Measurements from ENCODE around the gene WDR37. TPM values are rescaled to one million over a fixed set of nuclear protein-coding genes. Genes with fewer than 3 reads are reported as not detected.

Gene WDR37
- total and polyA plus RNA-seq, 2 donors (not counting 1 experiment from before 2014, with no cell fraction given), result 17.3 to 33.2 TPM

- Histone ChIP-seq H3K27ac (ENCODE audit: low read length in 2 of 2) (no peak overlapping the region), H3K27me3 (replicated peaks in 1 of 4; ENCODE audit: control extremely low read depth in 1 of 4, control insufficient read depth in 3 of 4, insufficient read depth in 4 of 4, low read length in 3 of 4) (no peaks in the 10 kb centered on the region), H3K4me3 (ENCODE audit: control extremely low read depth in 1 of 5, extremely low read depth in 1 of 5, insufficient read depth in 1 of 5, low read depth in 2 of 5, low read length in 4 of 5) (no peak overlapping the region), H3K9ac (ENCODE audit: low read length) (no peak overlapping the region), H2AFZ (ENCODE audit: insufficient read depth, low read depth, low read length, poor library complexity, severe bottlenecking) (no peak overlapping the region), H3K4me2 (replicated peaks; ENCODE audit: low read depth, low read length, poor library complexity, severe bottlenecking) (no peak overlapping the region), H3K36me3 (replicated peaks in 1 of 2; ENCODE audit: control extremely low read depth in 1 of 2, control insufficient read depth in 1 of 2, extremely low read depth in 1 of 2, insufficient read depth in 2 of 2, low read length in 1 of 2) (peaks cover 0 to 78% of the 10 kb centered on the region in 2 experiments), H3K4me1 (ENCODE audit: control insufficient read depth in 2 of 2, insufficient read depth in 2 of 2, low read length in 2 of 2) (no peaks in the 10 kb centered on the region), H3K79me2 (ENCODE audit: control insufficient read depth, insufficient read depth, low read length) (peaks cover 12% of the 10 kb centered on the region), H3K9me3 (ENCODE audit: control extremely low read depth in 1 of 3, control insufficient read depth in 2 of 3, insufficient read depth in 1 of 3, low read length in 2 of 3) (no peaks in the 10 kb centered on the region), H4K20me1 (ENCODE audit: control insufficient read depth, insufficient read depth, low read length, poor library complexity, severe bottlenecking) (peaks cover 21% of the 10 kb centered on the region)
- POLR2A ChIA-PET, result no interaction called here
- CTCF ChIA-PET, result no interaction called here
- WGBS (ENCODE audit: insufficient coverage), result 67% methylated on average over 1 of the region's 3 CpGs
- intact Hi-C loops (cut with micrococcal nuclease), result no loop called here
- ATAC-seq (ENCODE audit: low read depth), result no peak
- H3K9me3 Mint-ChIP-seq (ENCODE audit: insufficient read depth), result no peaks in the 10 kb centered on the region
- no peaks in the 10 kb centered on the region for H3K4me1 Mint-ChIP-seq
- no peaks in the 10 kb centered on the region for H3K27me3 Mint-ChIP-seq
- DNase-seq, result no peak
- H3K4me3 Mint-ChIP-seq, result no peak overlapping the region
- no peak overlapping the region for H3K27ac Mint-ChIP-seq
- no peak for TF ChIP-seq EZH2 (IDR thresholded peaks at IDR 0.05; ENCODE audit: borderline replicate concordance, insufficient read depth, low read depth, low read length, poor library complexity, severe bottlenecking)
- TF ChIP-seq, protein P1, sequence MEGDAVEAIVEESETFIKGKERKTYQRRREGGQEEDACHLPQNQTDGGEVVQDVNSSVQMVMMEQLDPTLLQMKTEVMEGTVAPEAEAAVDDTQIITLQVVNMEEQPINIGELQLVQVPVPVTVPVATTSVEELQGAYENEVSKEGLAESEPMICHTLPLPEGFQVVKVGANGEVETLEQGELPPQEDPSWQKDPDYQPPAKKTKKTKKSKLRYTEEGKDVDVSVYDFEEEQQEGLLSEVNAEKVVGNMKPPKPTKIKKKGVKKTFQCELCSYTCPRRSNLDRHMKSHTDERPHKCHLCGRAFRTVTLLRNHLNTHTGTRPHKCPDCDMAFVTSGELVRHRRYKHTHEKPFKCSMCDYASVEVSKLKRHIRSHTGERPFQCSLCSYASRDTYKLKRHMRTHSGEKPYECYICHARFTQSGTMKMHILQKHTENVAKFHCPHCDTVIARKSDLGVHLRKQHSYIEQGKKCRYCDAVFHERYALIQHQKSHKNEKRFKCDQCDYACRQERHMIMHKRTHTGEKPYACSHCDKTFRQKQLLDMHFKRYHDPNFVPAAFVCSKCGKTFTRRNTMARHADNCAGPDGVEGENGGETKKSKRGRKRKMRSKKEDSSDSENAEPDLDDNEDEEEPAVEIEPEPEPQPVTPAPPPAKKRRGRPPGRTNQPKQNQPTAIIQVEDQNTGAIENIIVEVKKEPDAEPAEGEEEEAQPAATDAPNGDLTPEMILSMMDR (IDR thresholded peaks at IDR 0.05), result no peak
Observed at GRCh38 chr10:1100143-1100542, 44.0 kb downstream of the WDR37 start.

- ATAC-seq (ENCODE audit: low read depth) (no peak), DNase-seq (no peak)
- intact Hi-C loops (cut with micrococcal nuclease), result no loop called here
- peaks cover 0 to 76% of the 10 kb centered on the region in 2 experiments for H3K36me3 ChIP-seq (replicated peaks in 1 of 2; ENCODE audit: control extremely low read depth in 1 of 2, control insufficient read depth in 1 of 2, extremely low read depth in 1 of 2, insufficient read depth in 2 of 2, low read length in 1 of 2)
- H3K9me3 ChIP-seq (ENCODE audit: control extremely low read depth in 1 of 3, control insufficient read depth in 2 of 3, insufficient read depth in 1 of 3, low read length in 2 of 3), result no peaks in the 10 kb centered on the region
- peaks cover 21% of the 10 kb centered on the region for H4K20me1 ChIP-seq (ENCODE audit: control insufficient read depth, insufficient read depth, low read length, poor library complexity, severe bottlenecking)
- H3K4me2 ChIP-seq (replicated peaks; ENCODE audit: low read depth, low read length, poor library complexity, severe bottlenecking), result no peak overlapping the region
- POLR2A ChIA-PET, result no interaction called here
- no peaks in the 10 kb centered on the region for H3K4me1 ChIP-seq (ENCODE audit: control insufficient read depth in 2 of 2, insufficient read depth in 2 of 2, low read length in 2 of 2)
- CTCF ChIA-PET, result no interaction called here
- Mint-ChIP-seq H3K27me3 (no peaks in the 10 kb centered on the region), H3K4me1 (no peaks in the 10 kb centered on the region), H3K4me3 (no peak overlapping the region), H3K9me3 (ENCODE audit: insufficient read depth) (no peaks in the 10 kb centered on the region), H3K27ac (no peak overlapping the region)
- no peak overlapping the region for H3K9ac ChIP-seq (ENCODE audit: low read length)
- H3K79me2 ChIP-seq (ENCODE audit: control insufficient read depth, insufficient read depth, low read length), result peaks cover 7% of the 10 kb centered on the region
- TF ChIP-seq, protein P1 (IDR thresholded peaks at IDR 0.05), result no peak
- no peak for TF ChIP-seq EZH2 (IDR thresholded peaks at IDR 0.05; ENCODE audit: borderline replicate concordance, insufficient read depth, low read depth, low read length, poor library complexity, severe bottlenecking)
- no peak overlapping the region for H3K4me3 ChIP-seq (ENCODE audit: control extremely low read depth in 1 of 5, extremely low read depth in 1 of 5, insufficient read depth in 1 of 5, low read depth in 2 of 5, low read length in 4 of 5)
- 89% methylated on average over 22 of the region's 23 CpGs for WGBS (ENCODE audit: insufficient coverage)
- no peaks in the 10 kb centered on the region for H3K27me3 ChIP-seq (replicated peaks in 1 of 4; ENCODE audit: control extremely low read depth in 1 of 4, control insufficient read depth in 3 of 4, insufficient read depth in 4 of 4, low read length in 3 of 4)
- no peak overlapping the region for H3K27ac ChIP-seq (ENCODE audit: low read length in 2 of 2)
- H2AFZ ChIP-seq (ENCODE audit: insufficient read depth, low read depth, low read length, poor library complexity, severe bottlenecking), result no peak overlapping the region
Observed at GRCh38 chr10:1100691-1101368, 44.6 kb downstream of the WDR37 start.

All from B cell (primary cell).